HG02678 (cell line): ENCODE results near the gene SLC6A20.

Experiments used
- ATAC-seq: cut with Tn5 transposase; IDR thresholded peaks from one replicate; pipeline ENCODE4 v1.9.1; 2021; ENCODE audit warnings: mild to moderate bottlenecking, moderate library complexity; ENCODE audit not compliant: unreplicated experiment

Gene SLC6A20, protein sequence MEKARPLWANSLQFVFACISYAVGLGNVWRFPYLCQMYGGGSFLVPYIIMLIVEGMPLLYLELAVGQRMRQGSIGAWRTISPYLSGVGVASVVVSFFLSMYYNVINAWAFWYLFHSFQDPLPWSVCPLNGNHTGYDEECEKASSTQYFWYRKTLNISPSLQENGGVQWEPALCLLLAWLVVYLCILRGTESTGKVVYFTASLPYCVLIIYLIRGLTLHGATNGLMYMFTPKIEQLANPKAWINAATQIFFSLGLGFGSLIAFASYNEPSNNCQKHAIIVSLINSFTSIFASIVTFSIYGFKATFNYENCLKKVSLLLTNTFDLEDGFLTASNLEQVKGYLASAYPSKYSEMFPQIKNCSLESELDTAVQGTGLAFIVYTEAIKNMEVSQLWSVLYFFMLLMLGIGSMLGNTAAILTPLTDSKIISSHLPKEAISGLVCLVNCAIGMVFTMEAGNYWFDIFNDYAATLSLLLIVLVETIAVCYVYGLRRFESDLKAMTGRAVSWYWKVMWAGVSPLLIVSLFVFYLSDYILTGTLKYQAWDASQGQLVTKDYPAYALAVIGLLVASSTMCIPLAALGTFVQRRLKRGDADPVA

GRCh38 chr3:45795882-45796765, at the start of gene SLC6A20:
TSS of gene SLC6A20 (minus strand) at chr3:45796536. CDS start at chr3:45796419, 117 bp downstream.
- ATAC-seq: no peak

DNA sequence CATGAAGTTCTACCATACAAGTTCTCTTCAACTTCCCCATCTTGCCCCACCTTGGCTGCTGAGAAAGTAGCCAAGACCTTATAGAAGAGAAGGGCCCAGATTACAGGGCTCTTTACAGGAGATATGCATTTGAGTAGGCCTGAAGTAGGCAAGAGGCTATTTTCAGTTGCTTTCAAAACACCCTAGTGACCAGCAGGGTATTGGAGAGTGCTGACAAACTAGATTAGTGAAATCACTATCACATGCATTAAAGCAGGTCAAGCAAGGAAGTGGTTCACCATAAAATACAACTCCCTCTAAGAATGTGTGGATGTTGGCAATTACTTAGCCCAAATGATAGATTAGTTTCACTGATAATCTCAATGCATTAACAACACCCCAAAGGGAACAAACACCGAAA, 48.3 kb upstream of the SLC6A20 start:
- no peak for ATAC-seq

GRCh38 chr3:45842851-45843625, 46.7 kb upstream of the SLC6A20 start:
- ATAC-seq: no peak

- peak; percentile 97 for ATAC-seq
Measured at GRCh38 chr3:45841757-45842491, 45.6 kb upstream of the SLC6A20 start, which contains the start of gene LZTFL1. TSS of gene LZTFL1 (minus strand) at chr3:45842119. CDS start at chr3:45841991, 128 bp downstream.

DNA sequence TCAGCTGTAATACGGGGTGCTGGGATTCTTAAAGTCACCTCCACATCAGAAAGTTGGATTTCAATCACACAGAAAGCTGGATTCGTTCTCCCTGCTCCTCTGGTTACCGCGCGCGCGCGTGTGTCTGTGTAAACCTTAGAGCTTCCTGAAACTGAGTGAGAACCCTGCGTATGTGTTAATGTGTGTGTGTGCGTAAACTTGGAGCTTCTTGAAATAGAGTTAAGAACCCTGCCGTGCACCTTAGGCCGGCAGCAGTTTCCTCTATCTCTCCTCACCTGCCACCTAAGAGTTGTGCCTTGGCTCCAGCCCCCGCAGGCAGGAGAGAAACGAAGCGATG, 45.1 kb upstream of the SLC6A20 start:
- ATAC-seq: no peak

- no peak for ATAC-seq
Measured at GRCh38 chr3:45838466-45838865, 42.1 kb upstream of the SLC6A20 start.

GRCh38 chr3:45832699-45833098, 36.4 kb upstream of the SLC6A20 start:
- ATAC-seq: no peak

- no peak for ATAC-seq
Measured at GRCh38 chr3:45830121-45830520, 33.8 kb upstream of the SLC6A20 start.

GRCh38 chr3:45826908-45827307, 30.6 kb upstream of the SLC6A20 start:
- no peak for ATAC-seq

GRCh38 chr3:45826321-45826720, 30.0 kb upstream of the SLC6A20 start:
- no peak for ATAC-seq

DNA sequence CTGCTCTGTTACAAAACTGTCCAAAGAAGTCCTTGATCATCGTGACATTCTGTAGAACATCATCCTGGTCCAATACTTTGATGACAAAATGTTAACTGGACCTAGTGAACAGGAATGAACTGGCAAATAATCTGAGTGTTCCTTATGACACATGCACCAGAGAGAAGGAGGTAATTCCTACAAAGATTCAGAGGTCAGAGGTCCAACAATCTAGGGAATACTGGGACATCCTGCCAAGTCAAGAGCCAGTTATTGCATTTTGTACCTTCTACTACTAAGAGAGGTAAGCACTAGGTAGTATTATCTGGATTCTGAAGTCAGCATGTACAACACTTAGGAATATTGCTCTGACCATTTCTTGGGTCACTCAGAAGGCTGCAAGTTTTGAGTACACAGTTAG, 24.8 kb upstream of the SLC6A20 start:
- ATAC-seq: no peak

GRCh38 chr3:45819543-45819942, 23.2 kb upstream of the SLC6A20 start:
- ATAC-seq: no peak

DNA sequence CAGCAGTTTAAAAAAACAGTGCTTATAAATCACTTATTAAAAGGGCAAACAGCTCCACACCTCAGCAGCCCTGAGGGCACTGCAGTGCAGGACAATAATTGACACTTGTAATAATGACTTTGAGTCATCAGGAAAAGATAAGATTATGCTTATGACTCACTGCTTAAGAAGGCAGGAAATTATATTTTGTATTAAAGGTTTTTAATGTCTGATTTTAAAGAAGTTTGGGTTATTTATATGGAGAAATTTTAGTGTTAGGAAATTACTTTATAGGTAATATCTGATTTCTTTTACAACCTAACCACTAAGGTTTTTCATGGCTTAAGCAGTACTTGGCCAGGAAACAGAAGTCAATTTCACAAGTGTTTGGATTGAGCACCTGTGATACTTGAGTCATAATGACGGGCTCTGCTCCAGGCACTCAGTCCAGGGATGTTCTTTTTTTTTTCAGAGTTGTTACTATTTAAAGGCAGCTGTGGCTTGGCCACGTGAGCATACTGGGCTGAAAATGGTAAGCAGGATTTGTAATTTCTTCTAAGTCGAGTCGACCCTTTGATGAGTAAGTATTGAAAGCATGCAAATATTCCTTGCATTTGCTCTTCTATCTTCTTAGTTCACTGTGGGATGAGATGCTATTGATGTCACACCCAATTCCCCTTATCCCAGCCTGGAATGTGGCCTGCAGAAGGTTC, 21.6 kb upstream of the SLC6A20 start:
- ATAC-seq: no peak

- ATAC-seq: no peak
Measured at GRCh38 chr3:45816544-45816943, 20.2 kb upstream of the SLC6A20 start.

- ATAC-seq: no peak
Measured at GRCh38 chr3:45814322-45814721, 18.0 kb upstream of the SLC6A20 start.

GRCh38 chr3:45807681-45808540, 11.6 kb upstream of the SLC6A20 start:
- no peak for ATAC-seq

GRCh38 chr3:45807133-45807532, 10.8 kb upstream of the SLC6A20 start:
- no peak for ATAC-seq

DNA sequence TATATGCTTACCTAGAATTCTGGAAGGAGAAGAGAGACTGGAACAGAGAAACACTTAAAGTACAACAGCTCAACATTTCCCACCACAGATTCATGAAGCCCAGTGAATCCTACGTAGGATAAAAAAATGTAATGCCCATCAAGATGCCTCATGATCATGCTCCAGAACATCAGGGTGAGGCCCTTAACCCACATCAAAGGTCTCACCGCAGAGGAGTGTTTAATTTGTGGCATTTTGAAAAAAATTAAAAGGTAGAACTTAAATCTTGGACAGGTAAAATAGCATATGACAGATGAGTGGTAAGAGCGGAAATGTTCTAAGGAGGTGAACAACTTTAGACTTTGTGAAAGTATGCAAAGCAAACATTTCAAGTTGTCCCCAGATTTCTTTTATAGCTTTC, 9.7 kb upstream of the SLC6A20 start:
- ATAC-seq: no peak
